Breast epithelium (tissue), 4 donors: ENCODE measurements around the gene PSAT1. TPM values are rescaled to one million over a fixed set of nuclear protein-coding genes. Genes with fewer than 3 reads are reported as not detected.

Source experiments
- DNase-seq, 2 donors: peaks; one replicate each; pipeline ENCODE4 v3.0.0-alpha.2; 2019; ENCODE audit warnings: low spot score in 2 of 2
- H3K27ac ChIP-seq, 2 donors: fragments of 200-600 bp; sonication (generic) in 1 of 2; one replicate each; pipeline ENCODE4 v1.5.1; 2016 to 2019; ENCODE audit warnings: mild to moderate bottlenecking in 1 of 2
- H3K27me3 ChIP-seq, 2 donors: fragments of 200-600 bp; sonication (generic) in 1 of 2; one replicate each; pipeline versions ENCODE4 v1.5.1 to v1.6.0; 2017 to 2019; ENCODE audit warnings: control low read depth in 1 of 2, mild to moderate bottlenecking in 1 of 2
- H3K36me3 ChIP-seq: fragments of 200-600 bp; one replicate; pipeline ENCODE4 v1.5.1; 2019
- H3K4me1 ChIP-seq, 2 donors: fragments of 200-600 bp; sonication (generic); one replicate each; pipeline ENCODE4 v1.5.1; 2016 to 2019; ENCODE audit warnings: control low read depth in 1 of 2
- H3K4me3 ChIP-seq, 3 donors: fragments of 200-600 bp; sonication (generic); 1 replicate in 2 of 3; 2 replicates in 1 of 3; pipeline ENCODE4 v1.5.1; 2016 to 2019; ENCODE audit warnings: mild to moderate bottlenecking in 3 of 3, moderate library complexity in 2 of 3
- H3K9me3 ChIP-seq, 2 donors: fragments of 200-600 bp; sonication (generic) in 1 of 2; one replicate each; pipeline ENCODE4 v1.5.1; 2016 to 2019; ENCODE audit warnings: control low read depth in 1 of 2
- CTCF ChIP-seq, 3 donors: fragments of 450-650 bp; IDR thresholded peaks; one replicate each; pipeline ENCODE4 v1.5.1; 2016 to 2017; ENCODE audit warnings: antibody characterized with exemption in 3 of 3, mild to moderate bottlenecking in 3 of 3, moderate library complexity in 3 of 3
- POLR2A ChIP-seq: fragments of 450-650 bp; IDR thresholded peaks from one replicate; pipeline ENCODE4 v1.6.1; 2016; ENCODE audit warnings: antibody characterized with exemption, mild to moderate bottlenecking, moderate library complexity
- POLR2AphosphoS5 ChIP-seq, 3 donors: sonication (generic); formaldehyde crosslinking; IDR thresholded peaks; one replicate each; pipeline ENCODE4 v1.6.1; 2017; ENCODE audit warnings: antibody characterized with exemption in 3 of 3
- intact Hi-C: fragments of 100-400 bp; cut with DNase I; formaldehyde crosslinking; loops from one replicate; pipeline ENCODE4 v1.15.1; 2023; ENCODE audit warnings: low total_unique reads
- total RNA-seq, 3 donors: library from RNA; depleted of rRNA; stranded (reverse); fragments of >200 nt; gene quantifications; one replicate each; pipeline ENCODE4 v1.1.0, GENCODE V29; 2016

Gene PSAT1
- total RNA-seq, 3 donors from 2014 or later = 0.48 to 7.6 (median 2.3) TPM

- Histone ChIP-seq H3K36me3 (no peaks in the 10 kb centered on the region), H3K4me3 (no peak overlapping the region), H3K4me1 (no peaks in the 10 kb centered on the region), H3K27ac (no peak overlapping the region), H3K9me3 (no peaks in the 10 kb centered on the region), H3K27me3 (no peaks in the 10 kb centered on the region)
- intact Hi-C loops = no loop called here
- no peak for TF ChIP-seq POLR2AphosphoS5 (IDR thresholded peaks at IDR 0.05)
- no peak for TF ChIP-seq POLR2A
- TF ChIP-seq CTCF (IDR thresholded peaks at IDR 0.05) = no peak
- no peak for DNase-seq
Measured at GRCh38 chr9:78319197-78320029, 22.5 kb downstream of the PSAT1 start.

GRCh38 chr9:78320030-78320693, 23.2 kb downstream of the PSAT1 start:
- Histone ChIP-seq H3K27ac (no peak overlapping the region), H3K36me3 (no peaks in the 10 kb centered on the region), H3K9me3 (no peaks in the 10 kb centered on the region), H3K4me3 (no peak overlapping the region), H3K27me3 (no peaks in the 10 kb centered on the region), H3K4me1 (no peaks in the 10 kb centered on the region)
- intact Hi-C loops = no loop called here
- DNase-seq = no peak
- TF ChIP-seq POLR2A = no peak

GRCh38 chr9:78320875-78321496, 24.1 kb downstream of the PSAT1 start:
- Histone ChIP-seq H3K9me3 (no peaks in the 10 kb centered on the region), H3K4me3 (no peak overlapping the region), H3K4me1 (no peaks in the 10 kb centered on the region), H3K27me3 (no peaks in the 10 kb centered on the region), H3K27ac (no peak overlapping the region), H3K36me3 (no peaks in the 10 kb centered on the region)
- no peak for DNase-seq
- TF ChIP-seq POLR2AphosphoS5 (IDR thresholded peaks at IDR 0.05) (no peak), CTCF (IDR thresholded peaks at IDR 0.05) (no peak), POLR2A (no peak)
- intact Hi-C loops = no loop called here

- H3K36me3 ChIP-seq = no peaks in the 10 kb centered on the region
- no peak for DNase-seq
- no peak overlapping the region for H3K27ac ChIP-seq
- no peaks in the 10 kb centered on the region for H3K4me1 ChIP-seq
- intact Hi-C loops = no loop called here
- no peaks in the 10 kb centered on the region for H3K9me3 ChIP-seq
- no peak for TF ChIP-seq POLR2AphosphoS5 (IDR thresholded peaks at IDR 0.05)
- TF ChIP-seq POLR2A = no peak
- TF ChIP-seq CTCF (IDR thresholded peaks at IDR 0.05) = no peak
- H3K27me3 ChIP-seq = no peaks in the 10 kb centered on the region
- no peak overlapping the region for H3K4me3 ChIP-seq
Measured at GRCh38 chr9:78321505-78321904, 24.6 kb downstream of the PSAT1 start.

- no peak overlapping the region for H3K4me3 ChIP-seq
- intact Hi-C loops = no loop called here
- H3K27me3 ChIP-seq = no peaks in the 10 kb centered on the region
- H3K9me3 ChIP-seq = no peaks in the 10 kb centered on the region
- H3K36me3 ChIP-seq = no peaks in the 10 kb centered on the region
- no peak overlapping the region for H3K27ac ChIP-seq
- DNase-seq = no peak
- no peak for TF ChIP-seq POLR2AphosphoS5 (IDR thresholded peaks at IDR 0.05)
- TF ChIP-seq POLR2A = no peak
- no peak for TF ChIP-seq CTCF (IDR thresholded peaks at IDR 0.05)
- H3K4me1 ChIP-seq = no peaks in the 10 kb centered on the region
Measured at GRCh38 chr9:78324068-78324650, 27.2 kb downstream of the PSAT1 start.
